GM19455 (cell line): Measurements from ENCODE around the gene TNFAIP8.

Source experiments
- ATAC-seq: cut with Tn5 transposase; IDR thresholded peaks from one replicate; pipeline ENCODE4 v1.9.1; 2021; ENCODE audit not compliant: unreplicated experiment

TNFAIP8 gene

GRCh38 chr5:119328753-119329602 lies 26.8 kb upstream of the TNFAIP8 start:
- no peak for ATAC-seq

DNA sequence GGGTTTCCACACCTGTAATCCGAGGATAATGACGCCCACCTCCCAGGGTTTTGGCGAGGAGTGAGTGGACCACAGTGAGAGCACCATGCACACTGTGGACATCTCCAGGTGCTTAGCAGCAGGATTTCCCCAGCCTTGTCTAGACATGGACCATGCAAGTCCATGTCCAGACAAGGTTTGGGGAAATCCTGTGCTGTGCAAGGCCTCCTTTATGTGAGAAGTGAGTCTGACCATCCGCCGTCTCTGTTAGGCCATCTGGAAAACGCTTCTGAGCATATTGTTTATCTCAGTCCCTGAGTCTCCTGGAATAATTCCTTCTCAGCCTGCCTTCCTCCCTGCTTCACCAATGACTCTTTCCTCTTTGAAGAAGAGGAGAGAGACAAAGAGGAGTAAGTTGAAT lies 26.2 kb upstream of the TNFAIP8 start:
- ATAC-seq: no peak

GRCh38 chr5:119330367-119331183 lies 25.2 kb upstream of the TNFAIP8 start:
- ATAC-seq: no peak

GRCh38 chr5:119331566-119332095 lies 24.2 kb upstream of the TNFAIP8 start:
- no peak for ATAC-seq

DNA sequence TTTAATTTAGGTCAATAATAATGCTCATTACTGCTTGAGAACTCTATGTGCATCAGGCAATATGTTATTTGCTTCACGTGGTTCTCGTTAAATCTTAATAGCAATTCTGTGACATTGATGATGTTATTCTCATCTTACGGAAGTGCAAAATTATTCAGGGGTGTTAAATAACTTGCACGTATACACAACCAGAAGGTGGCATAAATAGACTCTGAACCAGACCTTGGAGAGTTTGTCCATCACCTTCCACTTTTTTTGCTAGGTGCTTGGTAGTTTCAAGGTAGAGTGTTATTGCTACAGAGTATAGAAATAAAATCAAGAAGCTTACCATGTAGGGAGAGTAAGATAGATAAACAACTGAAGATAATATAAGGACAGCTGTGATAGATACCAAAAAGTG lies 23.6 kb upstream of the TNFAIP8 start:
- no peak for ATAC-seq

- peak; percentile 32 for ATAC-seq
These were observed 22.8 kb upstream of the TNFAIP8 start for GRCh38 chr5:119332978-119333401.

GRCh38 chr5:119333421-119333851 lies 22.4 kb upstream of the TNFAIP8 start:
- peak; percentile 16 for ATAC-seq

GRCh38 chr5:119335261-119335677 lies 20.6 kb upstream of the TNFAIP8 start:
- no peak for ATAC-seq

- no peak for ATAC-seq
These were observed 19.6 kb upstream of the TNFAIP8 start for GRCh38 chr5:119336262-119336661.

- ATAC-seq: no peak
These were observed 18.8 kb upstream of the TNFAIP8 start for GRCh38 chr5:119336845-119337580.

DNA sequence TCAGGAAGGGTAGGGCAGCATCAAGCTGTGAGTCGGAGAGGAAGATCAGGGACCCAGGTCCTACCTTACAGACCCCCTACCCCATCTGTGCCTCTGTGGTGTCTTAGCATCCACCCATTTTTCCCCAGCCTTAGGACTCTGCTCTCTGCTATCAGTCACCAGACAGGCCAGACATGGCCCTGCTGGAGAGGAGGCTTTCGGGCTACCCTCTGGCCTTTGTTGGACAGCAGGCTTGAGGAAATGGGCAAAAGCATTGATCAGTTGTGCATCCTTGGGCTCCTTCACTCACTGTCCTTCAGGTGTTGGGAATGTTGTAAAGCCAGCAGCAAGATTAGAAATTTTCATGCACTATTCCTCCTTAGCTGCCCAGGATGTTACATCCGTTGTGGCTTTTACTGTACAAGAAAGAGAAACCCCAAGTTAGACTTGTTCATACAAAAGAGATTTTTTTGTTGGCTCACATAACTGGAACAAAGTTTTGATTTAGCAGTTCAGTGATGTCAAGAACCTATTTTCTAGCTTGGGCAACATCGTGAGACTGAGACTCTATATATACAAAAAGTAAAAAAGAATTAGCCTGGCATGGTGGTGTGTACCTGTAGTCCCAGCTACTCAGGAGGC lies 17.4 kb upstream of the TNFAIP8 start:
- no peak for ATAC-seq

DNA sequence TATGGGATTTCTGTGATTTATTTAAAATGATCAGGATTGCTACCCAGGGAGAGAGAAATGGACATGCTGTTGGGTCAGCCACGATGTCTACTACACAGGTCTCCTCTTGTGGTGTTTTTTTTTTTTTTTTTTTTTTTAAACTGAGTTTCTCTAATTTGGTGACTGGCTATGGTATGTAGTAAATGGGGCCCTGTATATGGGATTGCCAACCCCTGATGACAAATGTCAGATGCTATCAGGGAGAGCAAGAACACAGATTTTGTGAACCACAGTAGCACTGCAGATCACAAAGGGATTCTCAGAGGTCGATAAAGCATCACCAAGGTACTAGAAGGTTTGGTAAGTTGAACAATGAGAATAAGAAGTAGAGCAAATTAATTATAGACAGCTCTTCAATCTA lies 16.5 kb upstream of the TNFAIP8 start:
- ATAC-seq: no peak

GRCh38 chr5:119339965-119340364 lies 15.9 kb upstream of the TNFAIP8 start:
- ATAC-seq: no peak

DNA sequence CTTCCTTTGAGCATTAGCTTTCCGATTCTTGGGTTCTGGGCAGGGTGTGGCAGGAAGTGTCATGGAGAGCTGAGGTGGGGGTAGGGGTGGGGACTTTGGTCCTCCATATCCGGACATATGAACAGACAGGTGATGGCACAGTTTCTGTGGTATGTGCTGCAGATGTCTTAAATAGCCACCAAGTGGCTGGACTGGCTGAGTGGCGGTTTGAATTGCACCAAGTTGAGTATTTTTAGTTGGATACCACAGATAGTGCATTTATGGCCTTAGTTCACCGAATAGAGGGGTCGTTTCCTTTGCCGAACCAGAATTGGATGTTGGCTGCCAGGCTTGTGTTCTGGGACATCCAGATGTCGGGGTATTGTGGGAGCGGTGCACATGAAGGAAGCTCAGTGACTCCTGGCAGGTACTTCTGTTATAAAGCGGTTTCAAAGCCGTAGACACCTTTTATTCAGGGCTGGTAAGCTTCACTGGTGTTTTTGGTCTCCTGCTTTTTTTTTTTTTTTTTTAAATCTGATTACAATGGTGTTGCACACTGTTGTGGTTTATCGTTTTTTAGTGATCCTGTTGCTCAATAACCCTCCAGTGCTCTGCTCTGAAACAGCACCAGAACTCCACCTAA lies 15.1 kb upstream of the TNFAIP8 start:
- ATAC-seq: peak; percentile 63

DNA sequence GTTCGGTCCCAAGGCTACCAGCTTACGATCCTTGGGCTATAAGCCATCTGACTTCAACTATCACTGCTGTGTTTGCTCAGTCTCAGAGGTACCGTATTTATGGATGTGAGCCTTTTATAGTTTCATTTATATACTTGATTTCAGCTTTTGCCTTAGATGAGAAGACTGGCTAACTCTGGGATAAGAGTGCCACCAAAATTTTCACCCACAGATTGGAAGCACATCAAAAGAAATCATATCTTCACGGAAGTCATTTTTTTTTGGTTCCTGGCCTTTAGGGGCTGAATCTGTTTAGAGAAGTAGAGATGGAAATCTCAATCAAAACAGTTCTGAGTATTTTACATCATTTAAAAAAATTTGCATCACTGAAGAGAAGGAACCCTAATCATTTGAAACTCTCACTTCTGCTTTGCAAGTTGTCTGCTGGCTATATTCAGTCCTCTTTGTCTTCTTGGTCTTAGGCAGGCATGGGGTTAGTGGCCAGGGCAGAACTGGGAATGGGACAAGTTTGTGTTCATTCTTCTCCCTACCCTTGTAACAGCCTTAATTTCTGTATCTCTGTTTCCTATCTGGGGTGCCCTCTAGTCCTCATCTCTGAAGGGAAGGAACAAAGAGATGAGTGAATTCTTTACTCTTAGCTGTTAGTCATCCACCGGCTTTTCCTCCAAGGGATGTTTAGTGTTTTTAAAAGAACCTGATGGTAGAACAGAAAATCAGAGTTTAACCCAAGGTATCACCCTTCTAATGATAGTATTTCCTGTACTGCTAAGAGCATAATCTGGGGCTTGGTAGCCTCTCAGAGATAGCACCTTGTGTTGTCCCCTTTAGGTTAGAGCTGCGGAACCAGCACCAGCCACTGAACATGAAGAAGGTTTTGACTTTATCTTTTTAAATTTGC lies 14.1 kb upstream of the TNFAIP8 start:
- peak; percentile 55 for ATAC-seq

GRCh38 chr5:119342406-119342805 lies 13.4 kb upstream of the TNFAIP8 start:
- ATAC-seq: no peak

DNA sequence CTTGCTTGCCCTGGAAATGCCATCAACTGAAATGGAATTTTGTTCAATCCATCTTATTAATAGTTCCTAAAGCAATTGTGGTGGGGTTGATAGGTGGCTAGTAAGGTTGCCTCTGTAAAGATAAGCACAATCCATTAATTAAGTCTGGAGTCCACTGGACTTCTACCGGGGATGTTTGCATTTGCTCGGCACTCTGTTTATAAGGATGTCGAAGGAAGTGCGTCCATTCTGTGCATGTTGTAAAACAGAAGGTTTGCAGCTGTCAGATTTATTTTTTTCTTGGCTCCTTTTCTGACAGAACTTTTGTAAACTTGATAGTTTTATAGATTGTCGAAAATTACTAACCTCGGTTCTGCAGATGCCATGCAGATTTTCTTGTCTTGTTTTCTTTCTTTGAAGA lies 12.8 kb upstream of the TNFAIP8 start:
- no peak for ATAC-seq

DNA sequence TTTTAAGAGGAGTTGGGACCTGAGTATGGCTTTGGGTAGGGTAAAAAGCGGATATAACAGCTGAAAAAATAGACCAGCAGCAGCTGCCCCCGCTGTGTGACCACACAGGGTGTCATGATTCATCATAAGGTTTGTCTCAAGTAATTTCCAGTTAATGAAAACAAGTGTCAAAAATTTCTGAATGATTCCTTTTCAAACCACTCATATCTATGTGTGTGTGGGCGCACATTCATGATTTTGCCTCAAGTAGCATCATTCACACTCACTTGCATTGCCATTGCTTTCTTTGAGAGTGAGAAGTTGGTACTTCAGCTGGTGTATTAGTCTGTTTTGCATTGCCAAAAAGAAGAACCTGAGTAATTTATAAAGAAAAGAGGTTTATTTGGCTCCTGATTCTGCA lies 12.1 kb upstream of the TNFAIP8 start:
- ATAC-seq: peak; percentile 20

GRCh38 chr5:119344231-119344630 lies 11.6 kb upstream of the TNFAIP8 start:
- ATAC-seq: no peak
